ENCODE results near the gene ZDHHC17.

- no peak for TF ChIP-seq GATA2 (IDR thresholded peaks at IDR 0.05; ENCODE audit: low read depth, low read length)
- TF ChIP-seq GATA3 (IDR thresholded peaks at IDR 0.05; ENCODE audit: low read depth, low read length): no peak
Measured at GRCh38 chr12:76755829-76756379, 8.0 kb upstream of the ZDHHC17 start.

Data from SH-SY5Y (cell line).